Measurements from ENCODE around the gene ZNF789.

The ZNF789 gene

DNA sequence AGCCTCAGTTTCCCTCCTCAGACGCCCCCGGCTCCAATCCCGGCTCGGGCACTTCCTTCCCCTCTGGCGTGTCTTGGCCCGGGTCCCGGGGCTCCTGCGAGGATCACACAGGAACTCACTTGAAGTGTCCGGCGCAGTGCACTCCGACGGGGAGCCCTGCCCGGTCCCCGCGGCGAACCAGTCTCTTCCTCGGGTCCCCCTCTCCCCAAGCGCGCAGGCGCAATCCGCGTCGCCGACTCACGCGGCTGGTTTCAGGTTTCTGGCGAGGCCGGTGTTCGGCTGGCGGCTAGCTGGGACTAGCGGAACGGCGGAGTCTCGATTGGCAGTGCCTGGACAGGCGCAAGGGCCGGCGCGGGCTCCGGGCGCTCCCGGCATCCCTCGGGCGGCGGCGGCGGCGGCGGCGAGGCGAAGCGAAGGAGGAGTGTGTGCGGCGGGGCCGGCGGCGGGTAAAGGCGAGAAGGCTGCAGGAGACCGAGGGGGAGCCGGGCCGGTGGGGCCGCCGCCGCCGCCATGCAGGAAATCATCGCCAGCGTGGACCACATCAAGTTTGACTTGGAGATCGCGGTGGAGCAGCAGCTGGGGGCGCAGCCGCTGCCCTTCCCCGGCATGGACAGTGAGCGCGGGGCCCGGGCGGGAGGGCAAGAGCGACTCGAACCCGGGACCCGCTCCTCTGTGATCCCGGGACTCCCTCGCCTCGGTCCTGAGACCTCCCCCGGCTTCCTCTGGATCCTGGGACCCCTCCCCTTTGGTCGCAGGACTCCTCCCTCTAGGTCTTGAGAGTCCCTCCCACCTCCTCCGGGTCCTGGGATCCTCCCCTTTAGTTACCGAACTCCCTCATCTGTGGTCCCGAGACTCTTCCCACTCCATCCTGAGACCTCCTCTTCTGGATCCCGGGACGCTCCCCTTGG lies 33.9 kb upstream of the ZNF789 start, which contains the start of the genes CPSF4 and PTCD1 (continued):
- TF ChIP-seq GLIS2 (tag by site-specific recombination; IDR thresholded peaks at IDR 0.05) (peak; percentile 71), ZNF354C (tag by site-specific recombination; IDR thresholded peaks at IDR 0.05; ENCODE audit: borderline replicate concordance, low read depth) (no peak), ZNF391 (tag by site-specific recombination; IDR thresholded peaks at IDR 0.05; ENCODE audit: borderline replicate concordance, low read depth) (no peak), ZNF596 (tag by site-specific recombination; IDR thresholded peaks at IDR 0.05) (peak; percentile 36; the same call in 1 of the 2 replicates), ZNF76 (tag by site-specific recombination; IDR thresholded peaks at IDR 0.05; ENCODE audit: borderline replicate concordance, low read depth) (peak; percentile 88), FEZF1 (tag by site-specific recombination; IDR thresholded peaks at IDR 0.05) (no peak), ZNF677 (tag by site-specific recombination; IDR thresholded peaks at IDR 0.05) (0 out of 2 replicates have a peak, but pooled peaks have one; percentile 35), ZNF324 (tag by site-specific recombination; IDR thresholded peaks at IDR 0.05) (peak; percentile 75; the same call in 1 of the 2 replicates), EGR2 (tag by site-specific recombination; IDR thresholded peaks at IDR 0.05; ENCODE audit: low read depth) (peak; percentile 53; the same call in 1 of the 2 replicates), IKZF3 (tag by site-specific recombination; IDR thresholded peaks at IDR 0.05) (peak; percentile 64), SCRT2 (tag by site-specific recombination; IDR thresholded peaks at IDR 0.05) (no peak), ZNF223 (tag by site-specific recombination; IDR thresholded peaks at IDR 0.05) (no peak; the same call in 1 of the 2 replicates), ZNF792 (tag by site-specific recombination; IDR thresholded peaks at IDR 0.05) (0 out of 2 replicates have a peak, but pooled peaks have one; percentile 40), ZFP3 (tag by site-specific recombination; IDR thresholded peaks at IDR 0.05; ENCODE audit: low read depth) (no peak), ZNF518A (tag by site-specific recombination; conservative IDR thresholded peaks at IDR 0.05; ENCODE audit: low read depth) (no peak), ZIC2 (tag by site-specific recombination; IDR thresholded peaks at IDR 0.05) (peak; percentile 43; the same call in 1 of the 2 replicates), ZNF558 (tag by site-specific recombination; IDR thresholded peaks at IDR 0.05) (no peak), ZNF202 (tag by site-specific recombination; IDR thresholded peaks at IDR 0.05; ENCODE audit: borderline replicate concordance) (no peak), ZNF514 (tag by site-specific recombination; IDR thresholded peaks at IDR 0.05) (no peak), OVOL3 (tag by site-specific recombination; IDR thresholded peaks at IDR 0.05) (0 out of 2 replicates have a peak, but pooled peaks have one; percentile 32), SCRT1 (tag by site-specific recombination; IDR thresholded peaks at IDR 0.05; ENCODE audit: borderline replicate concordance) (no peak), YY2 (tag by site-specific recombination; IDR thresholded peaks at IDR 0.05) (peak; percentile 48; the same call in 1 of the 2 replicates)
- TF ChIP-seq, protein P1, sequence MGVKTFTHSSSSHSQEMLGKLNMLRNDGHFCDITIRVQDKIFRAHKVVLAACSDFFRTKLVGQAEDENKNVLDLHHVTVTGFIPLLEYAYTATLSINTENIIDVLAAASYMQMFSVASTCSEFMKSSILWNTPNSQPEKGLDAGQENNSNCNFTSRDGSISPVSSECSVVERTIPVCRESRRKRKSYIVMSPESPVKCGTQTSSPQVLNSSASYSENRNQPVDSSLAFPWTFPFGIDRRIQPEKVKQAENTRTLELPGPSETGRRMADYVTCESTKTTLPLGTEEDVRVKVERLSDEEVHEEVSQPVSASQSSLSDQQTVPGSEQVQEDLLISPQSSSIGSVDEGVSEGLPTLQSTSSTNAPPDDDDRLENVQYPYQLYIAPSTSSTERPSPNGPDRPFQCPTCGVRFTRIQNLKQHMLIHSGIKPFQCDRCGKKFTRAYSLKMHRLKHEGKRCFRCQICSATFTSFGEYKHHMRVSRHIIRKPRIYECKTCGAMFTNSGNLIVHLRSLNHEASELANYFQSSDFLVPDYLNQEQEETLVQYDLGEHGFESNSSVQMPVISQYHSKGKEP (tag by site-specific recombination; IDR thresholded peaks at IDR 0.05), result peak; percentile 77
- TF ChIP-seq, protein P2, sequence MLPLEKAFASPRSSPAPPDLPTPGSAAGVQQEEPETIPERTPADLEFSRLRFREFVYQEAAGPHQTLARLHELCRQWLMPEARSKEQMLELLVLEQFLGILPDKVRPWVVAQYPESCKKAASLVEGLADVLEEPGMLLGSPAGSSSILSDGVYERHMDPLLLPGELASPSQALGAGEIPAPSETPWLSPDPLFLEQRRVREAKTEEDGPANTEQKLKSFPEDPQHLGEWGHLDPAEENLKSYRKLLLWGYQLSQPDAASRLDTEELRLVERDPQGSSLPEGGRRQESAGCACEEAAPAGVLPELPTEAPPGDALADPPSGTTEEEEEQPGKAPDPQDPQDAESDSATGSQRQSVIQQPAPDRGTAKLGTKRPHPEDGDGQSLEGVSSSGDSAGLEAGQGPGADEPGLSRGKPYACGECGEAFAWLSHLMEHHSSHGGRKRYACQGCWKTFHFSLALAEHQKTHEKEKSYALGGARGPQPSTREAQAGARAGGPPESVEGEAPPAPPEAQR (tag by site-specific recombination; IDR thresholded peaks at IDR 0.05), result no peak; the same call in 1 of the 2 replicates
- TF ChIP-seq, protein P3, sequence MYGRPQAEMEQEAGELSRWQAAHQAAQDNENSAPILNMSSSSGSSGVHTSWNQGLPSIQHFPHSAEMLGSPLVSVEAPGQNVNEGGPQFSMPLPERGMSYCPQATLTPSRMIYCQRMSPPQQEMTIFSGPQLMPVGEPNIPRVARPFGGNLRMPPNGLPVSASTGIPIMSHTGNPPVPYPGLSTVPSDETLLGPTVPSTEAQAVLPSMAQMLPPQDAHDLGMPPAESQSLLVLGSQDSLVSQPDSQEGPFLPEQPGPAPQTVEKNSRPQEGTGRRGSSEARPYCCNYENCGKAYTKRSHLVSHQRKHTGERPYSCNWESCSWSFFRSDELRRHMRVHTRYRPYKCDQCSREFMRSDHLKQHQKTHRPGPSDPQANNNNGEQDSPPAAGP (tag by site-specific recombination; IDR thresholded peaks at IDR 0.05), result no peak
- TF ChIP-seq, protein P4, sequence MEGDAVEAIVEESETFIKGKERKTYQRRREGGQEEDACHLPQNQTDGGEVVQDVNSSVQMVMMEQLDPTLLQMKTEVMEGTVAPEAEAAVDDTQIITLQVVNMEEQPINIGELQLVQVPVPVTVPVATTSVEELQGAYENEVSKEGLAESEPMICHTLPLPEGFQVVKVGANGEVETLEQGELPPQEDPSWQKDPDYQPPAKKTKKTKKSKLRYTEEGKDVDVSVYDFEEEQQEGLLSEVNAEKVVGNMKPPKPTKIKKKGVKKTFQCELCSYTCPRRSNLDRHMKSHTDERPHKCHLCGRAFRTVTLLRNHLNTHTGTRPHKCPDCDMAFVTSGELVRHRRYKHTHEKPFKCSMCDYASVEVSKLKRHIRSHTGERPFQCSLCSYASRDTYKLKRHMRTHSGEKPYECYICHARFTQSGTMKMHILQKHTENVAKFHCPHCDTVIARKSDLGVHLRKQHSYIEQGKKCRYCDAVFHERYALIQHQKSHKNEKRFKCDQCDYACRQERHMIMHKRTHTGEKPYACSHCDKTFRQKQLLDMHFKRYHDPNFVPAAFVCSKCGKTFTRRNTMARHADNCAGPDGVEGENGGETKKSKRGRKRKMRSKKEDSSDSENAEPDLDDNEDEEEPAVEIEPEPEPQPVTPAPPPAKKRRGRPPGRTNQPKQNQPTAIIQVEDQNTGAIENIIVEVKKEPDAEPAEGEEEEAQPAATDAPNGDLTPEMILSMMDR (tag by site-specific recombination; IDR thresholded peaks at IDR 0.05), result 0 out of 2 replicates have a peak, but pooled peaks have one; percentile 13
- TF ChIP-seq, protein P5, sequence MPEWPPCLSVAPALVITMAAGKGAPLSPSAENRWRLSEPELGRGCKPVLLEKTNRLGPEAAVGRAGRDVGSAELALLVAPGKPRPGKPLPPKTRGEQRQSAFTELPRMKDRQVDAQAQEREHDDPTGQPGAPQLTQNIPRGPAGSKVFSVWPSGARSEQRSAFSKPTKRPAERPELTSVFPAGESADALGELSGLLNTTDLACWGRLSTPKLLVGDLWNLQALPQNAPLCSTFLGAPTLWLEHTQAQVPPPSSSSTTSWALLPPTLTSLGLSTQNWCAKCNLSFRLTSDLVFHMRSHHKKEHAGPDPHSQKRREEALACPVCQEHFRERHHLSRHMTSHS (tag by site-specific recombination; IDR thresholded peaks at IDR 0.05), result no peak

Measured in HEK293 (cell line).